Stimulated activated CD8-positive, alpha-beta memory T cell treated with anti-CD3 and anti-CD28 coated beads, Interleukin-2, amount 100 ng/mL, for 48 hours (primary cell): ENCODE data around the gene SFN.
"Not testable (repeated sequence)": the region's sequence is repeated elsewhere in the genome, so short reads cannot be mapped to it uniquely, and the experiment has no call there.

Source experiments
- DNase-seq, 2 donors: peaks; one replicate each; pipeline ENCODE4 v3.0.0-alpha.2; 2020; ENCODE audit warnings: low read depth in 2 of 2

The SFN gene

GRCh38 chr1:26864610-26865480 is 1.9 kb downstream of the SFN start:
- peak; percentile 92 to 94 for DNase-seq

- not testable (repeated sequence) for DNase-seq
Observed at GRCh38 chr1:26873097-26873496, 10.1 kb downstream of the SFN start.

GRCh38 chr1:26874896-26875295 is 11.9 kb downstream of the SFN start:
- DNase-seq = no peak

DNA sequence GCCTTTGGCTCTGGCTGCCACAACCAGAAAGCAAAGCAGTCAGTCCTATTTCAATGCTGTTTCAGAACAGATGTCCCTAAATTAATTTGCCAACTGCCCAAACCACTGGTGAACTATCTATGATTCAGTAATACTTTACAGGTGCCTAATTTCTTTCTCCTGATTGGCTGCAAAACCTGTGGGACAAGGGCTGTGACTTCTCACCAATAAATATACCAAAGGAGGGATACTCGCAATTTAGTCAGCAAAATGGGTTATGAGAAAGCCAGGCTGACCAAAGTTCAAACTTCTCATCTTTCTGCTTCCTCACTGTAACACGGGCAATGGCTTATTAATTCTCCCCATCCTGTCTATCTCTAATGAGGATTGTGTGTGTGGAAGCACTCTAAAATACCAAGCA is 14.4 kb downstream of the SFN start:
- no peak for DNase-seq

- DNase-seq = no peak
Observed at GRCh38 chr1:26879793-26880192, 16.8 kb downstream of the SFN start.

DNA sequence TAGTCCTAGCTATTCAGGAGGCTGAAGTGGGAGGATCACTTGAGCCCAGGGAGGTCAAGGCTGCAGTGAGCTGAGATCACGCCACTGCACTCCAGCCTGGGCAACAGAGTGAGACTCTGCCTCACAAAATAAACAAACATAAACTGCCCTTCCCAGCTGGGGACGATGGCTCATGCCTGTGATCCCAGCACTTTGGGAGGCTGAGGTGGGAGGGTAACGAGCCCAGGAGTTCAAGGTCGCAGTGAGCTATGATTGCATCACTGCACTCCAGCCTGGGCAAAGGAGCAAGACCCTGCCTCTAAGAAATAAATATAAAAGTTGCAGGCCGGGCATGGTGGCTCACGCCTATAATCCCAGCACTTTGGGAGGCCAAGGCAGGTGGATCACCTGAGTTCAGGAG is 18.7 kb downstream of the SFN start:
- not testable (repeated sequence) for DNase-seq

DNA sequence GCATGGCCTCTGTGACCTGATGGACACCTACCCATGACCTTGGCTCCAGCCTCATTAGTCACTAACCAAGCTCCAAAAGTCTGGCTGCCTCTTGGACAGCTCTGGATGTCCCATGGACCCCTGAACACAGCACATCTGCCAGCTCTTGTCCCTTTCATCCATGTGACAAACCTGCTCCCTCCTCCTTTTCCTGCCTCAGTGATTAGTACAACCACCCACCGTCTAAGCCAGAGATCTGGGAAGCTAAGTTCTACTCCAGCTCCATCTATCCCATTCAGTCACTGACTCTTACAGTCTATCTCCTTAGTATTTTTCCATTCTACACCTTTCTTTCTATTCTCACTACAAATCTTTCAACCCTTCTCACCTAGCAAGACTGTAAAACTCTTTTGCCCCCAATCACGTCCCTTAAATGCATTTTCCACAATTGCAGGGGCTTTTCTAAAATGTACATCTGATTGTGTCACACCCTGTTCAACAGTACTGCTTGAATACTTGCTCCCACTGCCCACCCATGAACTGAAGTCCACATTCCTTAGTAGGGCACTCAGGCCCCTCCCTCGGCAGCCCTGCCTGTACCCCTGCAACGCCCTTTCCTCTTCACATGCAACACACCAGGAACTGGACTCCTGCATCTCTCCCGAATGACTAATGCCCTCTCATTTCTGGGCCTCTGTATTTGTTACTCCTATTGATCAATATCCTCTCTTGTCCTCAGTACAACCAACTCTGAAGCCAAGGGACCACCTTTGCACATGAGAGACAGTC is 19.9 kb downstream of the SFN start:
- DNase-seq = no peak

GRCh38 chr1:26887125-26887524 is 24.2 kb downstream of the SFN start:
- no peak for DNase-seq

GRCh38 chr1:26888231-26888630 is 25.3 kb downstream of the SFN start:
- no peak for DNase-seq

DNA sequence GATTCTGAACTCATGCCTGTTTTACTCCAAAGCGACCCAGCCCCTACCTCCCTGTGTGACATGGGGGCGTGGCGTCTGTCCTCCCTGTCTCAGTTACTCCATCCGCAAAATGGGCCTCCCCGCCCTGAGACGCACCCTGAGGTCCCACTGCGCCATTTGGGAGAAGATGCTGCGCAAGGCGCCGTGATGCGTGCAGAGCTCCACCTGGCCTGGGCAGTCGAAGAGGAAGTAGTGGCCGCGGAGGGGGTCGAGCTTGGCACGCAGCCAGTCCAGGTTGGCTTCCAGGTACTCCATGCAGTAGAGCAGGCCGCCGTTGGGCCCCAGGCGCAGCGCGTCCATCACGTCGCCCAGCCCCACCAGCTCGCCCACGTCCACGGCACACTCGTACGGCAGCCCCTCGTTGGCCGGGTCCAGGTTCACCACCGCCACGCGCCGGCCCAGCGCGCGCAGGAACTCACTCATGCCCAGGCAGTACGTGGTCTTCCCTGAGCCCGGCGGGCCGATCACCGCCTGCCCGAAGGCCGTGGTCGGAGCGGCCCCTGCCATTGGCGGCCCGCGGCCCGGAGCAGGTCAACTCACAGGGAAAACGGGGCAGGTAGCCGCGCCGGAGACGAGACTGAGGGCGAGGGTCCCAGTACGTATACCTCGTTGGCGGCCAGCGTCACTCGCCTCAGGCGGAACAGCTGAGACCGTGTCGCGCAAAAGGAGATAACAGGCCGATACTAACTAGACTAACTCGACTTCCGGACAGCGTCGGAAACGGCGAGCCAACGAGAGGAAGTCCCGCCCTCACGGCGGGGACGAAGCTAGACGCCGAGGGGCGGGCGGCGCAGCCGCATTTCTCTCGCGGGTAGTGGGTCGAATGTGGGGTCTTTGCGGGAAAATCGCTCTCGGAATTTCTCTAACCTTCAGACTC is 26.9 kb downstream of the SFN start, which contains the start of gene GPN2:
Gene GPN2, minus strand, starts transcription at position 733 of the 916 bp plus-strand sequence. Its CDS starts 187 bp downstream, at position 546.
- DNase-seq = peak; percentile 63 to 69

DNA sequence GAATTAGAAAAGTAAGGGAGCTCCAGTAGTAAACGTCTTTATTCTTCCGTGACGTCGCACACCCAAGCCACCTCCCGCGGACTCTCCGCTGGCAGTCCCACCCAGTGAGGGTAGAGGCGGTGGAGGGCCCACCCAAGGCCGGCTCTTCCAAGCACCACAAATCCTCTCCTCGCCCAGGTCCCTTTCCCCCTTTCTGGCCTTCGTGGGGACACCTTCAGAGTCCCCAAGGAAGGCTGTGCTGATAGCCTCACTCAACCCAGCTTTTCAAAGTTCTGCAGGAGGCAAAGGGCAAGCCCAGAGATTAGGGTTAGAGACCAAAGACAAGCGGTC is 27.5 kb downstream of the SFN start:
- no peak for DNase-seq

GRCh38 chr1:26894263-26894662 is 31.3 kb downstream of the SFN start:
- no peak for DNase-seq

DNA sequence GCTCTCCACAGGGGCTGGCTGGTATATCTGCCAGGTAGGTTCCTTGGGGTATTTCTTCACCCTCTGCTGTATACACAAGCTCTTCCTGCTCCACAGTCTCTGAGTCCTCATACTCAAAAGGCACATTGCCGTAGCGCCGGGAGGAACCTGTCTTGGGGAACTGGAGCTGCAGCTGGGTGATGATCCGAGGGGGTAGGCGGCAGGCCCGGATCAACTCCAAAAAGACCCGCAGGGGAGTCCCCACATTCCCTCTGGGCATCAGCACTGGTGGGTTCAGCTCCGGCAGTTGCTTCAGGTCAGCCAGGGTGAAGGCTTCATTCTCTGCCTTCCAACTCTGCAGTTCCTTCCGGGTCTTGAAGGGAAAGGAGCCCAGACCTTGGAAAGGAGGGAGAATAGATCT is 34.4 kb downstream of the SFN start:
- DNase-seq = no peak

- peak; percentile 77 to 82 for DNase-seq
Observed at GRCh38 chr1:26900001-26900814, 37.3 kb downstream of the SFN start, which contains the start of gene GPATCH3. Gene GPATCH3, minus strand, starts transcription at chr1:26900467. Its CDS starts 25 bp downstream, at chr1:26900442.

- no peak for DNase-seq
Observed at GRCh38 chr1:26900815-26901511, 38.0 kb downstream of the SFN start.

- no peak for DNase-seq
Observed at GRCh38 chr1:26907071-26907917, 44.3 kb downstream of the SFN start.

DNA sequence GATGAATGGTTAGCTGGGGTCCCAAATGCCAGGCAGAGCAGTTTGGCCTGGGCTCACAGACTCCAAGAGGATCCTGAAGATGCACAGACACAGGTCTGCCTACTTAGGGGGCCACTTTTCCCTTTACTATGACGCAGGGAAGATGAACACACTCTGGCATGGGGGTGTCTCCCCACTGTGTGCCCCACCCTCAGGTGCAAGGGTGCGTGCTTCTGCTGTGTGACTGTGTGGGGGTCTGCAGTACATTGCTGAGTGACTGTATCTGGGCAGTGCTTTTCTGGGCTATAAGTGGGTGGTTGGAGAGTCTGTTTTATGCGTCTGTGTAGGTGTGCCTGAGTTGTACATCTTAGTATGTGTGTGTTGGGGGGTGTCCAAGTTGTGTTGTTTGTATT is 47.0 kb downstream of the SFN start:
- no peak for DNase-seq

- DNase-seq = no peak
Observed at GRCh38 chr1:26910343-26911160, 47.6 kb downstream of the SFN start.
